Stimulated activated CD8-positive, alpha-beta memory T cell treated with anti-CD3 and anti-CD28 coated beads, Interleukin-7, amount 100 ng/mL, for 24 hours (primary cell): ENCODE results near the gene FSTL3.
"Not testable (repeated sequence)": the region's sequence is repeated elsewhere in the genome, so short reads cannot be mapped to it uniquely, and the experiment has no call there.

Experiments
- DNase-seq: peaks from one replicate; pipeline ENCODE4 v3.0.0-alpha.2; 2020; ENCODE audit warnings: low read depth

FSTL3 gene

GRCh38 chr19:682678-683320 is 6.6 kb downstream of the FSTL3 start:
- no peak for DNase-seq

- DNase-seq = no peak
These were observed 9.3 kb downstream of the FSTL3 start for GRCh38 chr19:685454-685931.

- no peak for DNase-seq
These were observed 10.6 kb downstream of the FSTL3 start for GRCh38 chr19:686589-687297.

GRCh38 chr19:687569-688166 is 11.5 kb downstream of the FSTL3 start:
- no peak for DNase-seq

- no peak for DNase-seq
These were observed 12.0 kb downstream of the FSTL3 start for GRCh38 chr19:688214-688613.

- DNase-seq = no peak
These were observed 12.8 kb downstream of the FSTL3 start for GRCh38 chr19:688992-689391.

- DNase-seq = no peak
These were observed 14.0 kb downstream of the FSTL3 start for GRCh38 chr19:690203-690602.

- no peak for DNase-seq
These were observed 18.5 kb downstream of the FSTL3 start for GRCh38 chr19:694481-695351.

- DNase-seq = no peak
These were observed 19.3 kb downstream of the FSTL3 start, which contains the start of gene PRSS57 for GRCh38 chr19:695352-695949. TSS of gene PRSS57 (minus strand) at chr19:695452. CDS start at chr19:695430, 22 bp downstream.

GRCh38 chr19:698529-698928 is 22.3 kb downstream of the FSTL3 start:
- not testable (repeated sequence) for DNase-seq

- DNase-seq = not testable (repeated sequence)
These were observed 23.7 kb downstream of the FSTL3 start for GRCh38 chr19:699885-700284.

- DNase-seq = not testable (repeated sequence)
These were observed 26.7 kb downstream of the FSTL3 start for GRCh38 chr19:702847-703246.

GRCh38 chr19:703329-703650 is 27.1 kb downstream of the FSTL3 start:
- no peak for DNase-seq

- peak; percentile 46 for DNase-seq
These were observed 27.7 kb downstream of the FSTL3 start for GRCh38 chr19:703651-704446.

- no peak for DNase-seq
These were observed 28.2 kb downstream of the FSTL3 start for GRCh38 chr19:704447-704741.

- no peak for DNase-seq
These were observed 32.3 kb downstream of the FSTL3 start, which contains the start of gene PALM for GRCh38 chr19:708154-709143. TSS of gene PALM (plus strand) at chr19:708935. CDS start at chr19:709147, 212 bp downstream.

- no peak for DNase-seq
These were observed 33.2 kb downstream of the FSTL3 start for GRCh38 chr19:709196-709964.

GRCh38 chr19:709965-710571 is 33.9 kb downstream of the FSTL3 start:
- DNase-seq = no peak

- DNase-seq = no peak
These were observed 34.6 kb downstream of the FSTL3 start for GRCh38 chr19:710767-711166.
